ENCODE measurements around the gene GPR150.

DNA sequence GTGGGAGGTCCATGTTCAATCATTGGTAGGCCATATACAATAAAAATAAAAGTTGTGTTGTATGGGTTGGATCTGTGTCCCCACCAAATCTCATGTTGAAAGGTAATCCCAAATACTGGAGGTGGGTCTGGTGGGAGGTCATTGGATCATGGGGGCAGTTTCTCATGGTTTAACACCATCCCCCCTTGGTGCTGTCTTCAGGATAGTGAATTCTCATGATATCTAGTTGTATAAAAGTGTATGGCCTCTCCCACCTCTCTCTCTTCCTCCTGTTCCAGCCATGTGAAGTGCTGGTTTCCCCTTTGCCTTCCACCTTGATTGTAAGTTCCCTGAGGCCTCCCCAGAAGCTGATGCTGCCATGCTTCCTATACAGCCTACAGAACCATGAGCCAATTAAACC, 47.8 kb downstream of the GPR150 start:
- TF ChIP-seq, protein P1, sequence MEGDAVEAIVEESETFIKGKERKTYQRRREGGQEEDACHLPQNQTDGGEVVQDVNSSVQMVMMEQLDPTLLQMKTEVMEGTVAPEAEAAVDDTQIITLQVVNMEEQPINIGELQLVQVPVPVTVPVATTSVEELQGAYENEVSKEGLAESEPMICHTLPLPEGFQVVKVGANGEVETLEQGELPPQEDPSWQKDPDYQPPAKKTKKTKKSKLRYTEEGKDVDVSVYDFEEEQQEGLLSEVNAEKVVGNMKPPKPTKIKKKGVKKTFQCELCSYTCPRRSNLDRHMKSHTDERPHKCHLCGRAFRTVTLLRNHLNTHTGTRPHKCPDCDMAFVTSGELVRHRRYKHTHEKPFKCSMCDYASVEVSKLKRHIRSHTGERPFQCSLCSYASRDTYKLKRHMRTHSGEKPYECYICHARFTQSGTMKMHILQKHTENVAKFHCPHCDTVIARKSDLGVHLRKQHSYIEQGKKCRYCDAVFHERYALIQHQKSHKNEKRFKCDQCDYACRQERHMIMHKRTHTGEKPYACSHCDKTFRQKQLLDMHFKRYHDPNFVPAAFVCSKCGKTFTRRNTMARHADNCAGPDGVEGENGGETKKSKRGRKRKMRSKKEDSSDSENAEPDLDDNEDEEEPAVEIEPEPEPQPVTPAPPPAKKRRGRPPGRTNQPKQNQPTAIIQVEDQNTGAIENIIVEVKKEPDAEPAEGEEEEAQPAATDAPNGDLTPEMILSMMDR (IDR thresholded peaks at IDR 0.05) = no peak
- TF ChIP-seq POLR2A (IDR thresholded peaks at IDR 0.05) = no peak
